Measurements from ENCODE around the gene NUP58. TPM values are rescaled to one million over a fixed set of nuclear protein-coding genes. Genes with fewer than 3 reads are reported as not detected.

NUP58 gene
- total and polyA plus RNA-seq, 9 donors: 15.3 to 57.0 (median 42.9) TPM

DNA sequence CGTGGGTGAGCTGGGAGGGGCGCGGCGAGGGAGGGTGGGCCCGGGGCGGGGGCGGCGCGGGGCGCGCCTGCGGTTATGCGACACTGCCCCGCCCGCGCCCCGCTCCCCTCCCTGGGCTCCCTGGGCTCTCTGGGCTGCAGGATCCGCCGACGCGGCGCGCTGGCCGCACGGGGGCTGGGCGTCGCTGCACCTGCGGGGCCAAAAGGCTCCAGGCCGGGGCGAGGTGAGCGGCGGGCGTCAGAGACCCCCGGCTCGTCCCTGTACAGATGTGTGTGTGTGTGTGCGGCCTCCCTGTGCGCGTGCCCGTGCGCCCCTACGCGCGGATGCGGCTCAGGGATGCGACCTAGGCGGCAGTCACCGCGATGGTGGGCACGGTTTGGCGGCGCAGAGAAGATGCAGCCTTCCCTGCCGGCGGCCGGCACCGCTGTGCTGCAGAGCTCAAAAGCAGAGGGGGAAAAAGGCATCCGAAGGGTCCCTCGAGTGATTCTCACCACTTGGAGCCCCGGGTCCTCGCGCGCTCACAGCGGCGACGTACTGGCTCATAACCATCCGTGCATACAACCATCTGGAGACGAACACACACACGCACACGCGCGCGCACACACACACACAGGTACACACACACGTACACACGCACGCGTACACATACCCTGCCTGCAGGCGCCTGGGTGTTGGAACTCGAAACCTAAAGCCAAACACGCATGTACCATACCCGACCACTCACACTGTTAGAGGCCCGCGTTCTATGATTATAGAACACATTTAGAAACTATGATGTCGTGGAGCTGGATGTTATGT lies 71.1 kb downstream of the NUP58 start:
- intact Hi-C loops (cut with DNase I): no loop called here
- Histone ChIP-seq H3K27ac (no peak overlapping the region), H3K4me1 (ENCODE audit: insufficient read depth) (peaks cover 5% of the 10 kb centered on the region), H3K36me3 (no peaks in the 10 kb centered on the region), H3K4me3 (no peak overlapping the region), H3K9me3 (no peaks in the 10 kb centered on the region), H3K27me3 (no peaks in the 10 kb centered on the region)
- no peak for DNase-seq
- WGBS, 3 donors: 8 to 20% (median 15%) methylated on average over 55 to 82 of the region's 82 CpGs
- TF ChIP-seq, protein P1, sequence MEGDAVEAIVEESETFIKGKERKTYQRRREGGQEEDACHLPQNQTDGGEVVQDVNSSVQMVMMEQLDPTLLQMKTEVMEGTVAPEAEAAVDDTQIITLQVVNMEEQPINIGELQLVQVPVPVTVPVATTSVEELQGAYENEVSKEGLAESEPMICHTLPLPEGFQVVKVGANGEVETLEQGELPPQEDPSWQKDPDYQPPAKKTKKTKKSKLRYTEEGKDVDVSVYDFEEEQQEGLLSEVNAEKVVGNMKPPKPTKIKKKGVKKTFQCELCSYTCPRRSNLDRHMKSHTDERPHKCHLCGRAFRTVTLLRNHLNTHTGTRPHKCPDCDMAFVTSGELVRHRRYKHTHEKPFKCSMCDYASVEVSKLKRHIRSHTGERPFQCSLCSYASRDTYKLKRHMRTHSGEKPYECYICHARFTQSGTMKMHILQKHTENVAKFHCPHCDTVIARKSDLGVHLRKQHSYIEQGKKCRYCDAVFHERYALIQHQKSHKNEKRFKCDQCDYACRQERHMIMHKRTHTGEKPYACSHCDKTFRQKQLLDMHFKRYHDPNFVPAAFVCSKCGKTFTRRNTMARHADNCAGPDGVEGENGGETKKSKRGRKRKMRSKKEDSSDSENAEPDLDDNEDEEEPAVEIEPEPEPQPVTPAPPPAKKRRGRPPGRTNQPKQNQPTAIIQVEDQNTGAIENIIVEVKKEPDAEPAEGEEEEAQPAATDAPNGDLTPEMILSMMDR (IDR thresholded peaks at IDR 0.05): no peak
- TF ChIP-seq EP300 (IDR thresholded peaks at IDR 0.05): no peak
- no peak for TF ChIP-seq POLR2A (IDR thresholded peaks at IDR 0.05)

GRCh38 chr13:25375727-25376358 lies 74.4 kb downstream of the NUP58 start:
- peaks cover 5% of the 10 kb centered on the region for H3K4me1 ChIP-seq (ENCODE audit: insufficient read depth)
- no peak overlapping the region for H3K27ac ChIP-seq
- intact Hi-C loops (cut with DNase I): no loop called here
- no peak overlapping the region for H3K4me3 ChIP-seq
- H3K9me3 ChIP-seq: no peaks in the 10 kb centered on the region
- DNase-seq: no peak
- TF ChIP-seq EP300 (IDR thresholded peaks at IDR 0.05) (no peak), POLR2A (IDR thresholded peaks at IDR 0.05) (no peak)
- TF ChIP-seq, protein P1 (IDR thresholded peaks at IDR 0.05): peak in 1 of 3 donors; percentile 20
- 33 to 43% (median 38%) methylated on average over 9 of the region's 9 CpGs for WGBS, 3 donors
- H3K27me3 ChIP-seq: no peaks in the 10 kb centered on the region
- H3K36me3 ChIP-seq: no peaks in the 10 kb centered on the region

DNA sequence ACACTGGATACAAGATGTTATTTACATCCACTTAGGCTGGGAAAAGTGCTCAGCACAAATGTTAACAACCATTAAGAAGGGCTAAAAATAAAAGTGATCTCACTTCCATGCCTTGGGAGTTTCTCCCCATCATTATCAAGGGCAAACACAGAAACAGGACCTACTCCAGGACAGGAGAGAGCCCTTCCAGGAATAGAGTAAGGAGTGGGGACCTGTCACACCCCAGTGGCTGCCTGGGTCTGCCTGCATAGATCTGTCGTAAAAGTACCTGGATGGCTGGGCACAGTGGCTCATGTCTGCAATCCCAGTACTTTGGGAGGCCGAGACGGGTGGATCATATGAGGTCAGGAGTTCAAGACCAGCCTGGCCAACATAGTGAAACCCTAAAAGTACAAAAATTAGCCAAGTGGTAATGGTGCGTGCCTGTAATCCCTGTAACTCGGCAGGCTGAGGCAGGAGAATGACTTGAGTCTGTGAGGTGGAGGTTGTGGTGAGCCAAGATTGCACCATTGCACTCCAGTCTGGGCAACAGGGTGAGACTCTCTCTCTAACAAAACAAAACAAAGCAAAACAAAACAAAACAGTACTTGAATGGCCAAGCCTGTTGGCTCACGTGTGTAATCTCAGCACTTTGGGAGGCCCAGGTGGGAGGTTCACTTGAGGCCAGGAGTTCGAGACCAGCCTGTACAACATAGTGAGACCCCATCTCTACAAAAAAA lies 76.0 kb downstream of the NUP58 start:
- H3K27ac ChIP-seq: no peak overlapping the region
- intact Hi-C loops (cut with DNase I): no loop called here
- no peak for DNase-seq
- no peaks in the 10 kb centered on the region for H3K36me3 ChIP-seq
- TF ChIP-seq, protein P1 (IDR thresholded peaks at IDR 0.05): no peak
- no peak for TF ChIP-seq EP300 (IDR thresholded peaks at IDR 0.05)
- TF ChIP-seq POLR2A (IDR thresholded peaks at IDR 0.05): no peak
- no peaks in the 10 kb centered on the region for H3K9me3 ChIP-seq
- H3K4me1 ChIP-seq (ENCODE audit: insufficient read depth): peaks cover 2% of the 10 kb centered on the region
- H3K27me3 ChIP-seq: no peaks in the 10 kb centered on the region
- H3K4me3 ChIP-seq: no peak overlapping the region
- WGBS, 3 donors: 75 to 85% (median 77%) methylated on average over 7 of the region's 7 CpGs

- Histone ChIP-seq H3K27me3 (no peaks in the 10 kb centered on the region), H3K36me3 (no peaks in the 10 kb centered on the region), H3K4me3 (no peak overlapping the region), H3K27ac (no peak overlapping the region), H3K9me3 (no peaks in the 10 kb centered on the region), H3K4me1 (ENCODE audit: insufficient read depth) (no peaks in the 10 kb centered on the region)
- intact Hi-C loops (cut with DNase I): no loop called here
- TF ChIP-seq EP300 (IDR thresholded peaks at IDR 0.05) (no peak), POLR2A (IDR thresholded peaks at IDR 0.05) (no peak)
- TF ChIP-seq, protein P1 (IDR thresholded peaks at IDR 0.05): no peak
- DNase-seq: no peak
- WGBS, 3 donors: 42 to 47% (median 45%) methylated on average over 5 of the region's 5 CpGs
Measured at GRCh38 chr13:25378528-25378927, 77.1 kb downstream of the NUP58 start.
